GM19351 (cell line): Measurements from ENCODE around the gene FBRSL1.
"Not testable (repeated sequence)": the region's sequence is repeated elsewhere in the genome, so short reads cannot be mapped to it uniquely, and the experiment has no call there.

Experiments
- ATAC-seq: cut with Tn5 transposase; IDR thresholded peaks from one replicate; pipeline ENCODE4 v1.9.1; 2021; ENCODE audit warnings: mild to moderate bottlenecking, moderate library complexity; ENCODE audit not compliant: unreplicated experiment

Gene FBRSL1

GRCh38 chr12:132489602-132490266 lies at the start of gene FBRSL1:
FBRSL1 (plus strand) TSS chr12:132490151.
- peak; percentile 51 for ATAC-seq

- ATAC-seq, result not testable (repeated sequence)
Measured at GRCh38 chr12:132440420-132440819, 49.5 kb upstream of the FBRSL1 start.

- no peak for ATAC-seq
Measured at GRCh38 chr12:132441871-132442863, 47.8 kb upstream of the FBRSL1 start.

- no peak for ATAC-seq
Measured at GRCh38 chr12:132443091-132443490, 46.9 kb upstream of the FBRSL1 start.

GRCh38 chr12:132444283-132444682 lies 45.7 kb upstream of the FBRSL1 start:
- no peak for ATAC-seq

GRCh38 chr12:132444957-132445883 lies 44.7 kb upstream of the FBRSL1 start:
- peak; percentile 54 for ATAC-seq

- no peak for ATAC-seq
Measured at GRCh38 chr12:132445884-132446632, 43.9 kb upstream of the FBRSL1 start.

- no peak for ATAC-seq
Measured at GRCh38 chr12:132446633-132447326, 43.2 kb upstream of the FBRSL1 start.

GRCh38 chr12:132447327-132447720 lies 42.6 kb upstream of the FBRSL1 start:
- ATAC-seq, result no peak

- no peak for ATAC-seq
Measured at GRCh38 chr12:132447731-132448462, 42.1 kb upstream of the FBRSL1 start.

GRCh38 chr12:132448463-132448820 lies 41.5 kb upstream of the FBRSL1 start:
- no peak for ATAC-seq

GRCh38 chr12:132449565-132450417 lies 40.2 kb upstream of the FBRSL1 start:
- ATAC-seq, result peak; percentile 80

- ATAC-seq, result no peak
Measured at GRCh38 chr12:132450418-132451171, 39.4 kb upstream of the FBRSL1 start.

GRCh38 chr12:132451172-132451835 lies 38.6 kb upstream of the FBRSL1 start:
- peak; percentile 44 for ATAC-seq

GRCh38 chr12:132451836-132452195 lies 38.1 kb upstream of the FBRSL1 start:
- no peak for ATAC-seq

GRCh38 chr12:132452596-132453350 lies 37.2 kb upstream of the FBRSL1 start:
- ATAC-seq, result no peak
